Mammary epithelial cell (primary cell): ENCODE data around the gene MYO1C.

ENCODE experiments used
- CTCF ChIP-seq, 2 donors: IDR thresholded peaks in 1 of 2; conservative IDR thresholded peaks in 1 of 2; 2 replicates each; pipeline ENCODE4 v1.5.1; 2011 to 2012; ENCODE audit warnings: inconsistent platforms in 2 of 2, low read length in 2 of 2, mild to moderate bottlenecking in 2 of 2, control low read depth in 1 of 2, low read depth in 1 of 2; ENCODE audit not compliant: insufficient read depth in 1 of 2; ENCODE audit errors: extremely low read depth in 1 of 2
- EZH2 ChIP-seq: IDR thresholded peaks from 2 replicates; pipeline ENCODE4 v1.6.1; 2012; ENCODE audit warnings: low read length, inconsistent platforms, borderline replicate concordance

- TF ChIP-seq CTCF (conservative IDR thresholded peaks at IDR 0.05 in 1 of 2, IDR thresholded peaks at IDR 0.05 in 1 of 2; ENCODE audit: extremely low read depth in 1 of 2, insufficient read depth in 1 of 2, low read depth in 1 of 2, low read length in 2 of 2) (no peak), EZH2 (no peak)
Observed at GRCh38 chr17:1498233-1498632, 5.7 kb upstream of the MYO1C start.
